NCI-H1436 treated with DMSO at 0.1 percent for 48 hours (cell line): Measurements from ENCODE around the gene SLC45A2.

ENCODE experiments used
- DNase-seq: peaks from one replicate; lab custom pipeline; 2025; lab: John Stamatoyannopoulos, UW

Gene SLC45A2

GRCh38 chr5:34007621-34008600 lies 23.4 kb upstream of the SLC45A2 start, which contains the start of gene AMACR:
TSS of gene AMACR (minus strand) at chr5:34008050. CDS start at chr5:34008019, 31 bp downstream.
- peak; percentile 38 for DNase-seq

GRCh38 chr5:34007201-34007620 lies 22.7 kb upstream of the SLC45A2 start:
- DNase-seq, result no peak

GRCh38 chr5:34005681-34006080 lies 21.2 kb upstream of the SLC45A2 start:
- no peak for DNase-seq

GRCh38 chr5:34005211-34005610 lies 20.7 kb upstream of the SLC45A2 start:
- DNase-seq, result no peak

GRCh38 chr5:34003941-34004340 lies 19.4 kb upstream of the SLC45A2 start:
- DNase-seq, result no peak

GRCh38 chr5:34002629-34003328 lies 18.3 kb upstream of the SLC45A2 start:
- DNase-seq, result no peak

- DNase-seq, result peak; percentile 88
Measured at GRCh38 chr5:34001241-34001841, 16.8 kb upstream of the SLC45A2 start.

- no peak for DNase-seq
Measured at GRCh38 chr5:33999978-34000377, 15.5 kb upstream of the SLC45A2 start.

GRCh38 chr5:33997331-33997983 lies 13.0 kb upstream of the SLC45A2 start:
- no peak for DNase-seq

- no peak for DNase-seq
Measured at GRCh38 chr5:33995865-33996264, 11.4 kb upstream of the SLC45A2 start.

- DNase-seq, result no peak
Measured at GRCh38 chr5:33994845-33995244, 10.4 kb upstream of the SLC45A2 start.

- no peak for DNase-seq
Measured at GRCh38 chr5:33992864-33993263, 8.4 kb upstream of the SLC45A2 start.

- DNase-seq, result no peak
Measured at GRCh38 chr5:33985447-33985846, 954 bp upstream of the SLC45A2 start.

GRCh38 chr5:33984178-33984577 lies 315 bp downstream of the SLC45A2 start:
- DNase-seq, result no peak

GRCh38 chr5:33981408-33982162 lies 2.9 kb downstream of the SLC45A2 start:
- DNase-seq, result no peak

- DNase-seq, result no peak
Measured at GRCh38 chr5:33980030-33980429, 4.5 kb downstream of the SLC45A2 start.

- DNase-seq, result no peak
Measured at GRCh38 chr5:33978306-33978705, 6.2 kb downstream of the SLC45A2 start.

- DNase-seq, result no peak
Measured at GRCh38 chr5:33976307-33976706, 8.2 kb downstream of the SLC45A2 start.

GRCh38 chr5:33975852-33976251 lies 8.6 kb downstream of the SLC45A2 start:
- DNase-seq, result no peak

GRCh38 chr5:33973271-33973670 lies 11.2 kb downstream of the SLC45A2 start:
- no peak for DNase-seq
